WTC11 (cell line): ENCODE results near the gene SULT2B1. TPM values are rescaled to one million over a fixed set of nuclear protein-coding genes. Genes with fewer than 3 reads are reported as not detected.
A peak's percentile ranks its signal among the peaks of the same experiment; 100 is the strongest.

Experiments
- ATAC-seq: fragments of 200-7000 bp; cut with Tn5 transposase; 2 replicates; pipeline ENCODE4 v1.10.0; 2021; ENCODE audit warnings: mild to moderate bottlenecking, moderate library complexity
- CTCF ChIA-PET: fragments of 300-600 bp; sonication (Branson Sonifier 250); formaldehyde crosslinking; loops from one replicate; lab custom pipeline; 2021; ENCODE audit warnings: antibody characterized with exemption; lab: Charles Lee
- POLR2A ChIA-PET: fragments of 350-600 bp; sonication (Branson Sonifier 250); formaldehyde crosslinking; loops from one replicate; lab custom pipeline; 2021; ENCODE audit warnings: antibody characterized with exemption; lab: Charles Lee
- DNase-seq: peaks from one replicate; pipeline ENCODE4 v3.0.0; 2021; ENCODE audit warnings: low spot score
- H3K27ac Mint-ChIP-seq: 2 replicates; pipeline ENCODE4 v1.8.0; 2021; ENCODE audit warnings: mixed read lengths
- H3K27me3 Mint-ChIP-seq: 2 replicates; pipeline ENCODE4 v1.8.0; 2021; ENCODE audit warnings: low read depth, mild to moderate bottlenecking, moderate library complexity, mixed read lengths
- H3K36me3 Mint-ChIP-seq: 2 replicates; pipeline ENCODE4 v1.8.0; 2021; ENCODE audit warnings: mixed read lengths
- H3K4me1 Mint-ChIP-seq: 2 replicates; pipeline ENCODE4 v1.8.0; 2022; ENCODE audit warnings: mixed read lengths
- H3K4me3 Mint-ChIP-seq: 2 replicates; pipeline ENCODE4 v1.8.0; 2021; ENCODE audit warnings: mild to moderate bottlenecking, moderate library complexity, mixed read lengths
- H3K9me3 Mint-ChIP-seq: 2 replicates; pipeline ENCODE4 v1.8.0; 2021; ENCODE audit warnings: mixed read lengths
- ARID4B ChIP-seq: sonication (generic); formaldehyde crosslinking; IDR thresholded peaks from 2 replicates; pipeline ENCODE4 v1.8.0; 2023; ENCODE audit warnings: missing genetic modification reagents, mild to moderate bottlenecking, borderline replicate concordance
- CTCF ChIP-seq: fragments of 200-600 bp; IDR thresholded peaks from 2 replicates; pipeline ENCODE4 v1.8.0; 2022; ENCODE audit warnings: antibody characterized with exemption
- E2F4 ChIP-seq: sonication (generic); formaldehyde crosslinking; IDR thresholded peaks from 2 replicates; pipeline ENCODE4 v1.8.1; 2022; ENCODE audit warnings: low read depth, mild to moderate bottlenecking, moderate library complexity, missing genetic modification reagents, borderline replicate concordance
- HMGA2 ChIP-seq: fragments of 250-450 bp; sonication (Bioruptor Pico); IDR thresholded peaks from 2 replicates; pipeline ENCODE4 v1.4.0; 2021; ENCODE audit warnings: mild to moderate bottlenecking, moderate library complexity
- HMGXB4 ChIP-seq: sonication (generic); formaldehyde crosslinking; IDR thresholded peaks from 2 replicates; pipeline ENCODE4 v1.8.1; 2023; ENCODE audit warnings: mild to moderate bottlenecking, moderate library complexity, missing genetic modification reagents
- NFE2L1 ChIP-seq: sonication (generic); formaldehyde crosslinking; IDR thresholded peaks from 2 replicates; pipeline ENCODE4 v1.8.1; 2023; ENCODE audit warnings: missing genetic modification reagents
- PRDM15 ChIP-seq: sonication (generic); formaldehyde crosslinking; IDR thresholded peaks from 2 replicates; pipeline ENCODE4 v1.8.0; 2022; ENCODE audit warnings: missing genetic modification reagents
- RORB ChIP-seq: fragments of 250-450 bp; sonication (Bioruptor Pico); IDR thresholded peaks from 2 replicates; pipeline ENCODE4 v1.9.0; 2021; ENCODE audit warnings: mild to moderate bottlenecking
- TP53 ChIP-seq: sonication (generic); formaldehyde crosslinking; IDR thresholded peaks from 2 replicates; pipeline ENCODE4 v1.8.1; 2023; ENCODE audit warnings: mild to moderate bottlenecking, missing genetic modification reagents
- ZBTB21 ChIP-seq: sonication (generic); formaldehyde crosslinking; IDR thresholded peaks from 2 replicates; pipeline ENCODE4 v1.8.1; 2023; ENCODE audit warnings: mild to moderate bottlenecking, missing genetic modification reagents, borderline replicate concordance
- ZNF138 ChIP-seq: sonication (generic); formaldehyde crosslinking; conservative IDR thresholded peaks from 2 replicates; pipeline ENCODE4 v1.8.1; 2022; ENCODE audit warnings: mild to moderate bottlenecking, moderate library complexity, missing genetic modification reagents
- ZNF317 ChIP-seq: sonication (generic); formaldehyde crosslinking; IDR thresholded peaks from 2 replicates; pipeline ENCODE4 v1.8.1; 2023; ENCODE audit warnings: low read depth, mild to moderate bottlenecking, moderate library complexity, missing genetic modification reagents, borderline replicate concordance
- ZNF425 ChIP-seq: fragments of 250-450 bp; sonication (Bioruptor Pico); conservative IDR thresholded peaks from 2 replicates; pipeline ENCODE4 v1.9.0; 2021; ENCODE audit warnings: mild to moderate bottlenecking
- total RNA-seq: library from RNA; stranded (reverse); gene quantifications from 3 replicates; pipeline ENCODE4 v1.2.3, GENCODE V29; 2021

Gene SULT2B1
- total RNA-seq, 1 experiment from 2014 or later, result 0.96 TPM

- no peak for TF ChIP-seq ARID4B
These were observed 86.9 kb downstream of the SULT2B1 start (continued) for GRCh38 chr19:48638831-48639381.

- POLR2A ChIA-PET, result interaction anchor here (1.0 kb wide), 1 partner anchor 9 kb away, joined by 3 read pairs; no protein-coding TSS in a partner anchor
- TF ChIP-seq ZNF425 (no peak), TP53 (CRISPR knock-in tag) (no peak), E2F4 (CRISPR knock-in tag) (no peak), NFE2L1 (CRISPR knock-in tag) (no peak), HMGXB4 (CRISPR knock-in tag) (no peak), HMGA2 (CRISPR knock-in tag) (no peak), PRDM15 (no peak), CTCF (no peak), RORB (no peak), ZNF138 (no peak), ZBTB21 (no peak), ZNF317 (CRISPR knock-in tag) (no peak)
These were observed 87.8 kb downstream of the SULT2B1 start for GRCh38 chr19:48639483-48640375.

More at GRCh38 chr19:48639483-48640375, 87.8 kb downstream of the SULT2B1 start:
- DNase-seq (no peak), ATAC-seq (no peak)
- CTCF ChIA-PET, result interaction anchor here (0.7 to 0.8 kb wide), 2 partner anchors 108 to 148 kb away, joined by 3 to 6 read pairs; no protein-coding TSS in a partner anchor
- Mint-ChIP-seq H3K4me1 (peaks cover 34% of the 10 kb centered on the region), H3K27ac (peak overlapping the region; percentile 89), H3K4me3 (peak overlapping the region; percentile 81), H3K27me3 (peaks cover 15% of the 10 kb centered on the region), H3K36me3 (peaks cover 9% of the 10 kb centered on the region; the same call in 1 of the 2 replicates), H3K9me3 (no peaks in the 10 kb centered on the region)
